ENCODE results near the gene TEDDM1.

The TEDDM1 gene

DNA sequence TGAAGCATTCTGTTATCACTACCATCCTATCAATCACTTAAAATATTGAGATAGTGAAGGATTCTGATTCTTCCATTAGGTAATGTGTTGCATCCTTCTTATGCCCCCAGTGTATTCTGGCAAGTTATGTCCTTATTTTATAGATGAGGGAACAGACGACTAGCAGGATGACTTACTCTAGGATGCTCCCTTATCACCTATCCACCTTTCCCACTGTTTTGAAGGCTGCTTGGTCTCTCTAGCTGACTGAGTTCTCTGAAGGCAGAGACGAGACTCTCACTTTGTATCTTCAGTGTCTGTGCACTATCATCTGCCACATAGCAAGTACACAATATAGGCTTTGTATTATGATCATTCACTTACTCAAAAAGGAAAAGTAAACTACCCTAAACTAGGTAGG lies 12.9 kb downstream of the TEDDM1 start (continued):
- TF ChIP-seq ZFP3 (CRISPR knock-in tag; IDR thresholded peaks at IDR 0.05) (no peak), TCF4 (CRISPR knock-in tag; IDR thresholded peaks at IDR 0.05; ENCODE audit: borderline replicate concordance) (no peak), ZC3H10 (CRISPR knock-in tag; IDR thresholded peaks at IDR 0.05) (no peak), RARB (CRISPR knock-in tag; IDR thresholded peaks at IDR 0.05) (no peak), ISL1 (CRISPR knock-in tag; IDR thresholded peaks at IDR 0.05) (no peak), ARNTL (CRISPR knock-in tag; IDR thresholded peaks at IDR 0.05; ENCODE audit: borderline replicate concordance, low read depth) (no peak), TSHZ2 (CRISPR knock-in tag; IDR thresholded peaks at IDR 0.05) (no peak), TOX (CRISPR knock-in tag; IDR thresholded peaks at IDR 0.05; ENCODE audit: borderline replicate concordance) (no peak)

DNA sequence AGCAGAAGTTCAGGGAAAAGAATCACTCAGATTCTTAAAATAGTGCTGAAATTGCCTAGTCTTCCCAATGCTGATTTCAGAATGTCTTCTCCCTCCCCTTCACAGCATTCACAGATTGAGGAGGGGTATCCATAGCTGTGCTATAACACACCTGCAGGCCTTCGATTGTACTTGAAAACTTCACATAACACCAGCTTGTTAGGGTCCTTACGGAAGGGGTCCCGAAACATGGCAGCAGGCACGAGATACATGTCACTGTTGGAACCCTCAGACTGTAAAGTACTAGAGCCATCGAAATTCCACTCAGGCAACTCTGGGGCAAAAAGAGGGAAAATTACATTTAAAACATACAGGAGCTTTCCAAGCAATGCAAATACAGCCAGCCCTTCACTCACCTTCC lies 13.5 kb downstream of the TEDDM1 start:
- no peak for ATAC-seq
- no peak for TF ChIP-seq ZFP3 (CRISPR knock-in tag; IDR thresholded peaks at IDR 0.05)
- TF ChIP-seq ZNF565 (CRISPR knock-in tag; conservative IDR thresholded peaks at IDR 0.05; ENCODE audit: low read depth): no peak
- no peak for TF ChIP-seq CSDC2 (CRISPR knock-in tag; IDR thresholded peaks at IDR 0.05)
- no peak for TF ChIP-seq CSRNP3 (CRISPR knock-in tag; IDR thresholded peaks at IDR 0.05)
- no peak for TF ChIP-seq ESRRG (CRISPR knock-in tag; IDR thresholded peaks at IDR 0.05)
- TF ChIP-seq ARNTL (CRISPR knock-in tag; IDR thresholded peaks at IDR 0.05; ENCODE audit: borderline replicate concordance, low read depth): no peak
- no peak for TF ChIP-seq PATZ1 (CRISPR knock-in tag; IDR thresholded peaks at IDR 0.05; ENCODE audit: borderline replicate concordance)
- no peak for TF ChIP-seq TOX (CRISPR knock-in tag; IDR thresholded peaks at IDR 0.05; ENCODE audit: borderline replicate concordance)
- TF ChIP-seq SNAI2 (CRISPR knock-in tag; IDR thresholded peaks at IDR 0.05): no peak
- no peak for TF ChIP-seq ZC3H10 (CRISPR knock-in tag; IDR thresholded peaks at IDR 0.05)
- no peak for TF ChIP-seq TSHZ2 (CRISPR knock-in tag; IDR thresholded peaks at IDR 0.05)
- TF ChIP-seq BACH2 (CRISPR knock-in tag; IDR thresholded peaks at IDR 0.05; ENCODE audit: borderline replicate concordance): no peak
- no peak for TF ChIP-seq TCF4 (CRISPR knock-in tag; IDR thresholded peaks at IDR 0.05; ENCODE audit: borderline replicate concordance)
- TF ChIP-seq, protein P1, sequence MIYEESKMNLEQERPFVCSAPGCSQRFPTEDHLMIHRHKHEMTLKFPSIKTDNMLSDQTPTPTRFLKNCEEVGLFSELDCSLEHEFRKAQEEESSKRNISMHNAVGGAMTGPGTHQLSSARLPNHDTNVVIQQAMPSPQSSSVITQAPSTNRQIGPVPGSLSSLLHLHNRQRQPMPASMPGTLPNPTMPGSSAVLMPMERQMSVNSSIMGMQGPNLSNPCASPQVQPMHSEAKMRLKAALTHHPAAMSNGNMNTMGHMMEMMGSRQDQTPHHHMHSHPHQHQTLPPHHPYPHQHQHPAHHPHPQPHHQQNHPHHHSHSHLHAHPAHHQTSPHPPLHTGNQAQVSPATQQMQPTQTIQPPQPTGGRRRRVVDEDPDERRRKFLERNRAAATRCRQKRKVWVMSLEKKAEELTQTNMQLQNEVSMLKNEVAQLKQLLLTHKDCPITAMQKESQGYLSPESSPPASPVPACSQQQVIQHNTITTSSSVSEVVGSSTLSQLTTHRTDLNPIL (CRISPR knock-in tag; IDR thresholded peaks at IDR 0.05; ENCODE audit: low read depth): no peak
- TF ChIP-seq GLIS3 (CRISPR knock-in tag; IDR thresholded peaks at IDR 0.05): no peak
- no peak for TF ChIP-seq ZNF8 (CRISPR knock-in tag; IDR thresholded peaks at IDR 0.05)
